Omental fat pad (tissue), 4 donors: ENCODE results near the gene VAC14. TPM values are rescaled to one million over a fixed set of nuclear protein-coding genes. Genes with fewer than 3 reads are reported as not detected.

Experiments used
- ATAC-seq: fragments of 150-250 bp; one replicate; pipeline ENCODE4 v1.9.1; 2016; ENCODE audit warnings: mild to moderate bottlenecking, moderate library complexity; ENCODE audit not compliant: low FRiP score
- DNase-seq: peaks from one replicate; pipeline ENCODE4 v3.0.0-alpha.2; 2019; ENCODE audit warnings: low spot score
- CTCF ChIP-seq, 3 donors: fragments of 450-650 bp; IDR thresholded peaks; one replicate each; pipeline ENCODE4 v1.5.1; 2016 to 2017; ENCODE audit warnings: antibody characterized with exemption in 3 of 3, mild to moderate bottlenecking in 3 of 3, moderate library complexity in 2 of 3
- total RNA-seq, 4 donors: library from RNA; depleted of rRNA; stranded (reverse); fragments of >200 nt; gene quantifications; one replicate each; pipeline ENCODE4 v1.1.0, GENCODE V29; 2016

The VAC14 gene
- total RNA-seq, 4 donors from 2014 or later: 24.0 to 44.1 (median 35.0) TPM

DNA sequence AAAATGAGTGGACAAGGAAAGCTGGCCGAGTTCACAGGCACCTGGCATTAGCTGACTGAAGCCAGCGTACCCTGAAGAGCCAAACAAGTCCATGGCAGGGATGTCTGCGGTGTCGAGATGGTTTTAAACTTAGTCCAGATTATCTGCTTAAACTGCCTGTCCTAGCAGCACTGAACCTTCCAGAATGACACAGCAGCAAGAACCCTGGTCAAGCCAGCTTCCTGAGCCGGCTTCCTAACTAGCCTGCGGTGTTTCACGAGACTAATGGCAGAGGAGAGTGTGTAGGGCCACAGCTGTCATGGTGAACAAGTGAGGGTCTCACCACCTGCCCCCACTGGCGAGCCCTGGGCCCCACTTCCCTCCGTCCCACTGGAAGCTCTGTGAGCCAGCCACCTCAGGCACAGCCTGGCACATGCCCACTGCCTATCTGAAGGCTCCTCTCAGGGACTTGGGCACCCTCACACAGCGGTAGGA, 86.3 kb downstream of the VAC14 start:
- ATAC-seq: no peak
- TF ChIP-seq CTCF (IDR thresholded peaks at IDR 0.05): no peak
- DNase-seq: no peak

DNA sequence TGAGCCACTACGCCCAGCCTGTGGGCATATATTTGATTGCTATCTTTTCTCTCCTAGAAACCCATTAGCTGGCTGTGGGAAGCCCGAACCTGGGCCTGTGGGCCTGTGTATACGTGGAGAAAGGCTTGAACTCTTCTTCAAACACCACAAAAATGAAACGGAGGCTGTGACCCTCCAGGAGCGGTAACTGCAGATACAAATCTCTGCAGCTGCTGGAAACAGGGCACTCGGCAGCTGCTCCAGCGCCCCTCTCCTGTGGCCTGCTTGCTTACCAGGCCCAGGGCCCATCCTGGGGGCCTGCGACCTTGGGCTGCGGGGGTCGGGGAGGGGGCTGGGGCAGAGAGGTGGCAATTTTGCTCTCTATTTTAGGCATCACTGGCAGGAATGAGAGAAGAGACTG, 87.1 kb downstream of the VAC14 start:
- ATAC-seq (no peak), DNase-seq (no peak)
- no peak for TF ChIP-seq CTCF (IDR thresholded peaks at IDR 0.05)

DNA sequence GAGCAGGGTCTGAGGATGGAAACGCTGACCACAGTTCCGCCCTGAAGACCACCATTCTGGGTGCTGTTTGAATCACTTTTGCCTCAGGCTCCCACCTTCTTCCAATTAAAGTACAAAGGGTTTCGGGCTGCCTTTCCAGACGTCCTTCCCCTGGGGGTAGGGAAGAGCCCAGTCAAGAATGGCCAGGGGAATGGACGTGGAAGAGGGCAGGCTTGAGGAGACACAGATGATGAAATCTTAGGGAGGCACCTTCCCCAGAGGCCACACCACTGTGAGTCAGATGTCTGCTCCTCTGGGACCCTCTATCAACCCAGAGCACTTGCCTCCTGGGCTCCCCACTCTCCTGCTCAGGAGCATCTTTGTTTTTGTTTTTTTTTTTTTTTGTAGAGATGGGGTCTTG, 87.6 kb downstream of the VAC14 start:
- DNase-seq (no peak), ATAC-seq (no peak)

GRCh38 chr16:70712942-70713341, 88.0 kb downstream of the VAC14 start:
- no peak for TF ChIP-seq CTCF (IDR thresholded peaks at IDR 0.05)
- no peak for ATAC-seq
- DNase-seq: no peak

More for the DNA sequence above, 87.6 kb downstream of the VAC14 start:
- TF ChIP-seq CTCF (IDR thresholded peaks at IDR 0.05): no peak

- ATAC-seq (no peak), DNase-seq (no peak)
- TF ChIP-seq CTCF (IDR thresholded peaks at IDR 0.05): no peak
These were observed 88.6 kb downstream of the VAC14 start for GRCh38 chr16:70712359-70712758.

- ATAC-seq (no peak), DNase-seq (no peak)
- no peak for TF ChIP-seq CTCF (IDR thresholded peaks at IDR 0.05)
These were observed 89.5 kb downstream of the VAC14 start for GRCh38 chr16:70711211-70712031.
